GM12878 (cell line): ENCODE data around the gene KIDINS220.

Experiments used
- FOXK2 ChIP-seq: fragments of 450-650 bp; IDR thresholded peaks from 2 replicates; pipeline ENCODE4 v1.6.1; 2017; ENCODE audit warnings: mild to moderate bottlenecking, moderate library complexity
- POLR2A ChIP-seq: IDR thresholded peaks from 2 replicates; pipeline ENCODE4 v1.6.1; 2011; ENCODE audit warnings: low read depth, mild to moderate bottlenecking, low read length
- RFX5 ChIP-seq: IDR thresholded peaks from 2 replicates; pipeline ENCODE4 v1.6.1; 2011; ENCODE audit warnings: low read depth, low read length, improper control_type of control experiment
- SUPT20H ChIP-seq: IDR thresholded peaks from 2 replicates; pipeline ENCODE4 v1.6.1; 2011; ENCODE audit warnings: low read depth, mild to moderate bottlenecking, low read length, moderate library complexity, borderline replicate concordance; ENCODE audit not compliant: control insufficient read depth
- ZNF217 ChIP-seq: fragments of 450-650 bp; IDR thresholded peaks from 2 replicates; pipeline ENCODE4 v1.6.1; 2017; ENCODE audit warnings: antibody characterized with exemption, mild to moderate bottlenecking
- ZSCAN29 ChIP-seq: fragments of 450-650 bp; IDR thresholded peaks from 2 replicates; pipeline ENCODE4 v1.6.1; 2017; ENCODE audit warnings: mild to moderate bottlenecking, moderate library complexity
- TF ChIP-seq, protein P1 (sequence below): fragments of 450-650 bp; formaldehyde crosslinking; IDR thresholded peaks from 2 replicates; pipeline ENCODE4 v1.5.0; 2022; ENCODE audit warnings: mild to moderate bottlenecking, missing genetic modification characterization
- TF ChIP-seq, protein P2 (sequence below), 3 experiments: IDR thresholded peaks in 2 of 3; conservative IDR thresholded peaks in 1 of 3; 2 replicates each; pipeline ENCODE4 v1.5.1; 2011; ENCODE audit warnings: low read depth in 3 of 3, low read length in 3 of 3, mild to moderate bottlenecking in 3 of 3, control low read depth in 2 of 3, moderate library complexity in 2 of 3, inconsistent platforms in 1 of 3, mixed read lengths in 1 of 3; ENCODE audit not compliant: control insufficient read depth in 2 of 3, insufficient read depth in 1 of 3; ENCODE audit errors: extremely low read depth in 1 of 3
- TF ChIP-seq, protein P3 (sequence below): fragments of 450-650 bp; IDR thresholded peaks from 2 replicates; pipeline ENCODE4 v1.6.1; 2017; ENCODE audit warnings: antibody characterized with exemption, mild to moderate bottlenecking, moderate library complexity

GRCh38 chr2:8831516-8831915 is 5.9 kb downstream of the KIDINS220 start:
- no peak for TF ChIP-seq SUPT20H
- TF ChIP-seq FOXK2, result no peak
- TF ChIP-seq ZNF217, result no peak
- TF ChIP-seq POLR2A, result no peak
- no peak for TF ChIP-seq ZSCAN29
- TF ChIP-seq, protein P1, sequence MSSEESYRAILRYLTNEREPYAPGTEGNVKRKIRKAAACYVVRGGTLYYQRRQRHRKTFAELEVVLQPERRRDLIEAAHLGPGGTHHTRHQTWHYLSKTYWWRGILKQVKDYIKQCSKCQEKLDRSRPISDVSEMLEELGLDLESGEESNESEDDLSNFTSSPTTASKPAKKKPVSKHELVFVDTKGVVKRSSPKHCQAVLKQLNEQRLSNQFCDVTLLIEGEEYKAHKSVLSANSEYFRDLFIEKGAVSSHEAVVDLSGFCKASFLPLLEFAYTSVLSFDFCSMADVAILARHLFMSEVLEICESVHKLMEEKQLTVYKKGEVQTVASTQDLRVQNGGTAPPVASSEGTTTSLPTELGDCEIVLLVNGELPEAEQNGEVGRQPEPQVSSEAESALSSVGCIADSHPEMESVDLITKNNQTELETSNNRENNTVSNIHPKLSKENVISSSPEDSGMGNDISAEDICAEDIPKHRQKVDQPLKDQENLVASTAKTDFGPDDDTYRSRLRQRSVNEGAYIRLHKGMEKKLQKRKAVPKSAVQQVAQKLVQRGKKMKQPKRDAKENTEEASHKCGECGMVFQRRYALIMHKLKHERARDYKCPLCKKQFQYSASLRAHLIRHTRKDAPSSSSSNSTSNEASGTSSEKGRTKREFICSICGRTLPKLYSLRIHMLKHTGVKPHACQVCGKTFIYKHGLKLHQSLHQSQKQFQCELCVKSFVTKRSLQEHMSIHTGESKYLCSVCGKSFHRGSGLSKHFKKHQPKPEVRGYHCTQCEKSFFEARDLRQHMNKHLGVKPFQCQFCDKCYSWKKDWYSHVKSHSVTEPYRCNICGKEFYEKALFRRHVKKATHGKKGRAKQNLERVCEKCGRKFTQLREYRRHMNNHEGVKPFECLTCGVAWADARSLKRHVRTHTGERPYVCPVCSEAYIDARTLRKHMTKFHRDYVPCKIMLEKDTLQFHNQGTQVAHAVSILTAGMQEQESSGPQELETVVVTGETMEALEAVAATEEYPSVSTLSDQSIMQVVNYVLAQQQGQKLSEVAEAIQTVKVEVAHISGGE, result no peak
- TF ChIP-seq, protein P2, sequence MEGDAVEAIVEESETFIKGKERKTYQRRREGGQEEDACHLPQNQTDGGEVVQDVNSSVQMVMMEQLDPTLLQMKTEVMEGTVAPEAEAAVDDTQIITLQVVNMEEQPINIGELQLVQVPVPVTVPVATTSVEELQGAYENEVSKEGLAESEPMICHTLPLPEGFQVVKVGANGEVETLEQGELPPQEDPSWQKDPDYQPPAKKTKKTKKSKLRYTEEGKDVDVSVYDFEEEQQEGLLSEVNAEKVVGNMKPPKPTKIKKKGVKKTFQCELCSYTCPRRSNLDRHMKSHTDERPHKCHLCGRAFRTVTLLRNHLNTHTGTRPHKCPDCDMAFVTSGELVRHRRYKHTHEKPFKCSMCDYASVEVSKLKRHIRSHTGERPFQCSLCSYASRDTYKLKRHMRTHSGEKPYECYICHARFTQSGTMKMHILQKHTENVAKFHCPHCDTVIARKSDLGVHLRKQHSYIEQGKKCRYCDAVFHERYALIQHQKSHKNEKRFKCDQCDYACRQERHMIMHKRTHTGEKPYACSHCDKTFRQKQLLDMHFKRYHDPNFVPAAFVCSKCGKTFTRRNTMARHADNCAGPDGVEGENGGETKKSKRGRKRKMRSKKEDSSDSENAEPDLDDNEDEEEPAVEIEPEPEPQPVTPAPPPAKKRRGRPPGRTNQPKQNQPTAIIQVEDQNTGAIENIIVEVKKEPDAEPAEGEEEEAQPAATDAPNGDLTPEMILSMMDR (IDR thresholded peaks at IDR 0.05 in 2 of 3, conservative IDR thresholded peaks at IDR 0.05 in 1 of 3; ENCODE audit: control insufficient read depth in 2 of 3, extremely low read depth in 1 of 3, insufficient read depth in 1 of 3, low read depth in 3 of 3, low read length in 3 of 3), result no peak
- no peak for TF ChIP-seq RFX5
- TF ChIP-seq, protein P3, sequence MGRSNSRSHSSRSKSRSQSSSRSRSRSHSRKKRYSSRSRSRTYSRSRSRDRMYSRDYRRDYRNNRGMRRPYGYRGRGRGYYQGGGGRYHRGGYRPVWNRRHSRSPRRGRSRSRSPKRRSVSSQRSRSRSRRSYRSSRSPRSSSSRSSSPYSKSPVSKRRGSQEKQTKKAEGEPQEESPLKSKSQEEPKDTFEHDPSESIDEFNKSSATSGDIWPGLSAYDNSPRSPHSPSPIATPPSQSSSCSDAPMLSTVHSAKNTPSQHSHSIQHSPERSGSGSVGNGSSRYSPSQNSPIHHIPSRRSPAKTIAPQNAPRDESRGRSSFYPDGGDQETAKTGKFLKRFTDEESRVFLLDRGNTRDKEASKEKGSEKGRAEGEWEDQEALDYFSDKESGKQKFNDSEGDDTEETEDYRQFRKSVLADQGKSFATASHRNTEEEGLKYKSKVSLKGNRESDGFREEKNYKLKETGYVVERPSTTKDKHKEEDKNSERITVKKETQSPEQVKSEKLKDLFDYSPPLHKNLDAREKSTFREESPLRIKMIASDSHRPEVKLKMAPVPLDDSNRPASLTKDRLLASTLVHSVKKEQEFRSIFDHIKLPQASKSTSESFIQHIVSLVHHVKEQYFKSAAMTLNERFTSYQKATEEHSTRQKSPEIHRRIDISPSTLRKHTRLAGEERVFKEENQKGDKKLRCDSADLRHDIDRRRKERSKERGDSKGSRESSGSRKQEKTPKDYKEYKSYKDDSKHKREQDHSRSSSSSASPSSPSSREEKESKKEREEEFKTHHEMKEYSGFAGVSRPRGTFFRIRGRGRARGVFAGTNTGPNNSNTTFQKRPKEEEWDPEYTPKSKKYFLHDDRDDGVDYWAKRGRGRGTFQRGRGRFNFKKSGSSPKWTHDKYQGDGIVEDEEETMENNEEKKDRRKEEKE, result no peak
